ENCODE results near the gene CNTNAP5.

The CNTNAP5 gene

DNA sequence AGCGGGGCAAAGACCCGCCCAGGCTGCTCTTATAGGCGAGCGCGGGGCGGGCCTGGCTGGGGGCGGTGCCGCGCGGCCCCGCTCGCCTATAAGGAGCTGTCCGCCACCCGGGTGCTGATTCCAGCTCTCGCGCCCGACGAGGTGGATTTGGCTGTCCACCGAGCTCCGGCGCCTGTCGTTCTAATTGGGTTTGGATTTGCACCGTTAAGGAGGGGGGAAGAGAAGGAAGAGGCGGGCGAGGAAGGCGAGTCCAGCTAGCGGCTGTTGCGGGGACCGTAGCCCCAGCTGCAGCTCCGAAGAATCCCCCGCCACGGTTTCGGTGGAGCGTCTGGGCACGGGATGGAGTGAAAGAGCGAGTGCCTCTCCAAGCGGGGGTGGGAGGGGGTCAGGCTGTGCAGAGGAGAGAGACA, at the start of gene CNTNAP5:
Gene CNTNAP5 (plus strand): TSS at position 117 of the 410 bp plus-strand sequence. CDS start 364 bp downstream, outside the sequence.
- peak; percentile 32 for DNase-seq

DNA sequence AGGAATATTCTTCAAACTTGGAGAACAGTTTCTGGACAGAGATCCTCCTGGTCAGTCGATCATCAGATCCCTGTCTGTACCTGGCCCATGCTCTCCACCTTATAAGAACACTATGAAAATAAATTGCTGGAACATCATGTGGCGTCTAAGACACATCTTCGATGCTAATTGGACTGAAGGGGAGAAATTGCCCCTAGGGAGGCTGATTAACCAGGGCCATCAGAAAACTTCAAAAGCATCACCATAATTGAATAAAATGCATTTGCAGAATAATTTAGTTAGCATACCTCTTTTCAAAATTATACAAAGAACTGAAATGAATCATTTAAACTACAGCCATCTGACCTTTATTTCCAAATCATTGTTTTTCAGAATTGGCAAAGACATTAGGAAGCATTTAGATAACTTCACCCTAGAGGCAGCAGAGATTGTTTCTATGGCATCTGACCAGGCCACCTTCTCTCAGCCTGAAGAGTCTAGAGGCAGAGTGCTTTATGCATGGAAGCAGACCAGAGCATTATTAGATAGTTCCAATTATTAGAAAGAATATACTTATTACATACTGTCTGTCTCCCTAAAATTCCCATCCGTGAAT, 48.9 kb upstream of the CNTNAP5 start:
- no peak for DNase-seq

DNA sequence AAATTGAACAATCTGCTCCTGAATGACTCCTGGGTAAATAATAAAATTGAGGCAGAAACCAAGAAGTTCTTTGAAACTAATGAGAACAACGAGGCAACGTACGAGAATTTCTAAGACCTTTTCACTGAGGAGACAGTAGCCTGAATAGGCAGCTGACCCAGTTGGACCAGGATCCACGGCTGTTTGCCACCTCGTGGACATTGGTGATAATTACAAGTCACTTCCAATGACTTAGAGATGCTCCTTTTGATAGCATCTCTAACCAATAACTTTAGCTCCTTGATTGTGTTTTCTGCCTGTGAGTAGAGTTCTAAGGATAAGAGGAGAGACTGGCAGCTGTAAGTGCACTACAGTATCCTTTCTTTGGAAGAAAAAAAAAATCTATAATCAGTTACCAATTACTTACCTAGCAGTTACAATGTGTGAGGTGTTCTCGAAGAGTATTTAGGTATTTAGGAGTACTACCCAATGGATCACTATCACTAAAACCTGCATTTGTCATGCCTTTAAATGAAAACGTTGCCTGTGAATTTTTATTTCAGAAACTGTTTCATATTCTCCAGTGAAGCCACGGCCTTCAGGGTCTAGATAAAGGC, 31.3 kb upstream of the CNTNAP5 start:
- peak; percentile 16 for DNase-seq

DNA sequence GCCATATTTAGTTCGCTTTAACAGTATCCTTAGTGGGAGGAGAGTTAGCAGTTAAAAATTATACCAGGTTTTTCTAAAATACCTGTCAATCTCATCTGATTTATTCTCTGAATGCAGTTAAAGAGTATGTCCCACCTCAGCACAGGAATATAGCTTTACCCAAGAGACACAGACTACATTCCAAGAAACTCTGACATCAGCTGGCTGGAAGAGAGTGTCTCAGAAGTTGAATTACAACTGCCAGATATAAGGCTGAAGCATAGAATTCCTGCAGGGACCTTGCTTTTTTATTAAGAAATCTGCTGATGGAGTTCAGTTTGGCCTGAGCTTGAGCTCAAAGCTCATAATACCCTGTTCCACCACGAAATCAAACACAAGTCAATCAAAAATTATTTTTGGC, 25.4 kb upstream of the CNTNAP5 start:
- no peak for DNase-seq

DNA sequence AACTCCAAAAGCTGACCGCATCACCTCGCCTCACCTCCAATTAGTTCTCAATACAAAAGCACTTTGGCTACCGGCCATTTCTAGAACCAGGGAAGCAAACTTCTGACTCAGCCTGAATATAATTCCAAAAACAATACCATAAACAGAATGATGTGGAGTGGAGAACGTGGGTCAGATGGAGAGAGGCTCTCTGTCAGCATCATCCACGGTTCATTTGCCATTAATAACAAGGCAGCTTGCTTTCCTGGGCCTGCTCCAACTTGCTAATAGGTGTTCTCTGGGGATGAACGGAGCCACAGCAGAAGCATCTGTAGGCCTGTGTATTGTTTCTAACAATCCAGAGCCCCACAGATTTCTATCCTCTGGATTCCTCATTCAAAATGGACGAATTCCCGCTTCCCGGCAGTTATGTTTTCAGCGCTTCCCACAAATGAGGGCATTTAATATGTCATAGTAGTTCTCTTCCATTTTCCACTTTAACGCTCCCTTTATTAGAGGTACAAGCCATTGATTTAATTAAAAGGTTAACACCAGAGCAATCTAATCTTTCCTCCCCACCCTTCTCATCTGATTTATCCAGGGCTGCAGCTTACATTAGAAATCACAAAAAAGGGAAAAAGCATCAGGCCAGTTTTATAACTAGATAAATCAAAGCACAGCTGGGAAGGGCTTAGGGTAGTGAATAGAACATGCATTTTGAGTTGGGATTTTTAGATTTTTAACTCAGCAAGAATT, 23.2 kb upstream of the CNTNAP5 start:
- no peak for DNase-seq

DNA sequence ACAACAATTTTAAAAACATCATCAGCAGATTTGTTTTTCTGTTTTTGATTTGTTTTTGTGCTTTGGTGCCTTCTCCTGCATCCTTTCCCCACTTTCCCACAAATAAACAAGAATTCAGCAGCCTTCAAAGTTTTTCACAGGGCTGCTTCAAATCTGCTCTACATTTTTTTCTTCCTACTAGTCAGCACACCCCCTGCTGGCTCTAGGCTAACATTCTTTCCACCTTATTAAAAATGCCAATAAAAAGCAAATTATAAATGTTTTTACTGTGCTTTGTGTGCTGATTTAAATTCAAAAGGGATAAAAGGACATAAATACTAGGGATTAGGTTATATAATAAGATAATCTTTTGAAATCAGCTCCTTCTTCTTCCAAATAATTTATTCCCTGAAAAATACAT, 6.2 kb upstream of the CNTNAP5 start:
- no peak for DNase-seq

DNA sequence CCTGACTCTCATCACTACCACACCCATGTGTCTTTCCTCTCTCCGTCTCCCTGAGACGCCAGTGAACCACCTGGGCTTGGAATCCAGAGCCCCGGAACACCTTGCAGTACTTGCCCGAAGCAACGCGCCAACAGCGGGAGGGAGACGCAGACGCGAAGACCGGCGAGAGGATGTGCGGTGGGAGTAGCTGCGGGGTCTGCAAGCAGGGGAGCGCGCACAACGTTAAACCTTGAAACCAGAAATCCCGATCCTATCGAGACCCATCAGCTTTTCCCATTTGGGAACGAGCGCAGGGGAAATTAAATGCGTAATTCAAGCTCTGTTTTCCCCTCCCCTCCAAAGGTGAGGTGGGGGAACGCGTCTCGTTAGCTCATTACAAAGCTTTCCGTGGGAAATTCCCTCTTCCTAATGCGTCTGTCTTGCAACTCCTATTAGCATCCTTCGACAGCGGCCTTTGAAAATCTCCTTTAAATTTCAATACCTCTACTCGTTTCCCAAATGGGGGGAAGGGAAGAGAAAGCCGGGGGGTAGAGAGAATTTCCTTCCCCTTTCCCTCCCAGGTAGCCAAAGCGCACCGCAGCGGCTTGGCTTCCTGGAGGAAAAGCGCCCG, 421 bp upstream of the CNTNAP5 start:
- no peak for DNase-seq

DNA sequence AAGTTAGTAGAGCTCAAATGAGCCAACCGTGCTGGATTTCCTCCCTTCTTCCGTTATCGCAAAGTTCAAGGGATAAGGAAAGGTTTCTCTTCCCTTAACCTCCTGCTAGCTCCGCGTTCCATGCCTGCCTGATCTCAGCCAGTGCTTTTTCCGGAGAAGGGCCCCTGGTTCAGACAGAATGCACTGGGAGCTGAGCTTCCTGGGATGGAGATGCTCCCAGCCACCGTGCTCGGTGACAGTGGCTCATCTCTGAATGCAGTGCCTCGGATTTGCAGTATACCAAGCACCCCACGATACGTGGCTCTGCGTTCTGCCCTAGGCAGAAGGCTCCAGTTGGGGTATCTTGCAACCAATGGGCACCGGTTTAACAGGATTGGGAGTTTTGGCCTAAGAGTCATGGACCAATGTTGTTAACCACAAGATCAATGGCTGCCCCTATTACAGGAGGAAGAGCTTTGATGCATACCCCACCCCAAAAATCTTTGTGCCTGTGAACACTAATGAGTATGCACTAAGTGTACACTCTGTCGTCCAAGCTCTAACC, 876 bp downstream of the CNTNAP5 start:
- no peak for DNase-seq

DNA sequence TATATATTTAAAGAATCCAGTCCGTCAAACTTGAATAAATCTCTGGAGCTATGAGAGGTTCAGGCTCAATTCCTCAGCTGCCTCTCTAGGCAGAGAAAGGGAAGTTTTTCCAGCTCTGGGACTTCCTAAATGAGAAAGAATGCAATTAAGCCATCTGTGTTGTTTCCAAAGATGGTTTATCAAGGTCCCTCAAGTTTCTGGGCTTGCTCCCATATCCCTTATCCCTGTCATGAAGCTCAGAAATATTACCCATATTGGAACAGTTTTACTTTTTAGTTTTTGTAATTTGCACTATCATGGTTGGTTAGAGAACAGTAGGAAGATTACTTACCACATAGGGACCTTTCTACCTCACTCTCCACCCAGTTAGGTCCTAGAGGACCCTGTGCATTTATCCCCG, 1.4 kb downstream of the CNTNAP5 start:
- DNase-seq, result no peak

DNA sequence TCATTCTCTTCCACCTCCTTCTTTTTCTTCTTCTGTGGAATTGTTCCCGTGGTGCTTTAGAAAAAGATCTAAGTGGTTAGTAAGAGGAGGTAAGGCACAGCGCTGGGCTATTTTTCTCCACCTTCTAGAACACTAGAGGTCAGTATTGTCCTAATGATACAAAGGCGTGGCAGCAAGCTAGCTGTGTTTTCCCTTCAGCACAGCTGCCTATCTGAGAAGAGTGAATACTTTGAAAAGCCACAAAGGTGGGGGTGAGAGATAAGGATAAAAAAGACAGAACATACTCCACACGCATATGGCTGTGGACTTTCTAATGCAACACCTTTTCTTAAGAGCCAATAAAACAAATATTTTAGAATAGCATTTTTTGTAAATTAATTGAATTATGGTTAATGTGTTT, 2.1 kb downstream of the CNTNAP5 start:
- peak; percentile 42 for DNase-seq

DNA sequence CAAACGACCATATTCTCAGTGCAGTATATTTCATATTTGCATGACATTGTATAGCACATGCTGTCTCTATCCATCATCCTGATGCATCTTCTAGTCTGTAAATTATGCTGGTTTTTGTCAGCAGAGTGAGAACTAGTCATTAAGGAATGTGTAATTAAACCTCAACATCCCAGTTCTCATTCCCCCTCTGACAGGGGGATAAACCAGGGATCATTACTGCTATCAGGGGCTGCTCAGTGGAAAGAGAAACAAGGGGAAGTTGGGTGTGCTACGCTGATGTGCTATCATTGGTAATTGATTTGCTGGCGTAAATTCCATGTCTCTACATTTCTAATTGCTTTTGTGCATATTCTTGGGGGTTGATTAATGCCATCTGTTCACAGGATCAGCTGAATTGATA, 7.7 kb downstream of the CNTNAP5 start:
- DNase-seq, result no peak

DNA sequence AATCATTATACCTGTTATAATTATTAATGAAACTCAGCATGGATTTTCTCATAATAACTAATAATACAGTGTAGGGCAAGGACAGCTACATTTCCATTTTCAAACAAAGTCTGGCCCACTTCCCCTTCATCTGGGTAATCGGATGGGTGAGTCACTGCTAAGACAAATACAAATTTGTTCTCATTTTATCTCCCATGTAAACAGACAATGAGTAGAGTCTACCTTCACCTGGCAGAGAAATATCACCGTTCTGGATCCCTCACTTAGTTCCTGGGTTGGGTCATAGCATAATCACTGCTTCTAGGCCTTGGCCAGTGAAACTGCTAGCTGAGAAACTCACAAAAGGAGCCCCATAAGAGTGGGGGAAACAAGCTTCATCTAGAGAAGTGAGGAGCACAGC, 9.2 kb downstream of the CNTNAP5 start:
- DNase-seq, result no peak

DNA sequence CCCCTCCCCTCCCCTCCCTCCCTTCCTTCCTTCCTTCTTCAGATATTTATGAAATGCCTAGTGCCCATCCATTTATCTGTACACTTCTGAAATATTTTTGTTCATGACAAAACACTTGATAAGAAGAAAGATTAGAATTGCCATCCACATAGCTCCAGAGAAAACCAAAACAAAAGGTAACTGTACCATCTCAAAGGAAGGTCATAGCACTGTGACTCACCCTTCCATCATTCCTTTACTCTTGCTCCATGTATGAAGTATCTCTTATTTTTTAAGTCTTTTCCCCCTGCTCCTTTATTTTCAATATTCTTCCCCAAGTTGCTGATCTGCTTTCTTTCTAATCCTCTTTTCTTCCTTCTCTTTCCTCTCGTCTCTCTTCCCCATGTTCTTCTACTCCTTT, 9.9 kb downstream of the CNTNAP5 start:
- DNase-seq, result no peak

DNA sequence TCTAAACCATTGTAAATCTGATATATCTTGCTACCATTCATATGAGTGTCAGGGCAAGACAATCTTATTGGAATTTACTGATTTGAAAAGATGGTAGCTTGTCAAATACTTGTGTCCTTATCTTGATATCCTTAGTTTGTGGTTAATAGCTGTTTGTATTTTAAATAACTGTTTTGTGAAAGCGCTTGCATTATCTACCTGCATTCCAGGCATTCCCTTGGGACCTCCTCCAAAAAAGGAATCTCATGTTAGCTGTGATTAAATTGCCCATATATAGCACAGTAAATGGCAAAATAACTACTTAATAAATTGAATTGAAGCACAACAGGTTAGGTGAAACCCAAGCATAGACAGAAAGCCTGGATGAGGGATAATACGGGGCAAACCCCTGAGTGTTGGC, 13.9 kb downstream of the CNTNAP5 start:
- DNase-seq, result no peak

DNA sequence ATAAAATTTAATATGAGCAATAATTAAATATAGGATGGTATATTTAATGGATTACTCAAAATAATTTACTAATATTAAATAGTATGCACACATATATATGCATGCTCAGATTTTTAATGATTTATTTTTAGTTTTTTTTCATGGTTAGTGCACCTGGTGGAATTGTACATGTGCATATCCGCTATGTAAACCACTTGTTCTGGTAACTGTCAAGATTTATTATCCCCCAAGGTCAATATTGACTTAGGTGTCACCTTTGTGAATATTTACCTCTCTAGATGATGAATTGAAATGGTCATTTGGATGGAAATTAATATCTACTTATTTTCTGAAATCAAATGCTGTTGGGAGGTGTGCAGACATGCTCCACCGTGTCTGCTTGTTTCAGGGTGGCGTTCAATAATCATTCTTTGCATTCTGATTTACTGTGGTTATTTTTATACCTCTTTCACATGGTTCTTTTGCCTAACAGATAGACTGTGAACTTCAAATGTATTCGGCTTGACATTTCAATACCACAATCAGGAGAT, 14.7 kb downstream of the CNTNAP5 start:
- DNase-seq, result no peak

DNA sequence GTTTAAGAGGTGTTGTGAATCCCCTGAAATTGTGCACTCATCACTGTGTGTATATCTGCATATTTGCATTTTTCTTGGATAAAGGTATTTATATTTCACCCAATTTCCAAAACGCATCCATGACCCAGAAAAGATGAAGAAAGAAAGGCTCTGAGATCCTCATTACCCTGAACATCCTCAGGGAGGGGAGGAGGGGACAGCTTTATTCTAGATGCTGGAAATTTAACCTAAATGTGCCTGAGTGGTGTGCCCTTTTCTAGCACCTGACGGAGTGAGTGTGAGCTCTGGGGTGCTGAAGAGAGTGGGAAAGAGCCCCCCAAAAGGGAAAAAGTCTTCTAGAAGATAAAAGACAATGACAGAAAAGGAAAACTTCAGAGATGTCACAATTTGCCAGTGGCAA, 20.8 kb downstream of the CNTNAP5 start:
- DNase-seq, result no peak

DNA sequence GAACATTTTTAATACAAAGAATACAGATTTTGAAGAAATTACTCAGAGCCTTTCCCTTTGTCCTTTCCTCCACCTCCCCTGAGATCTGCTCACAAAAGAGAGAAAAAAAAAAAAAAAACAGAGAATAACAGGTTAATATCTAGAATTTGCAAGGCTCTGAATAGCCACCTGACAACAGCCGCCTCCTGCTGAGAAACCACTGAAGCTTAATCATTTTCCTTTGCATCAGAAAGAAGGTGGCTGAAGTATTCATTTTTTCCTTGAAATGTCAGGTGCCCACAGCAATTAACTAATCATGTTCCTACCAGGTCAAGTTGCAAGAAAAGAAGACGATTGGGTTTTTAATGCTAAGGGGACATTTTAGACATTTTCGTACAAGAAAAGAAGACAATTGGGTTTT, 21.2 kb downstream of the CNTNAP5 start:
- DNase-seq, result no peak

DNA sequence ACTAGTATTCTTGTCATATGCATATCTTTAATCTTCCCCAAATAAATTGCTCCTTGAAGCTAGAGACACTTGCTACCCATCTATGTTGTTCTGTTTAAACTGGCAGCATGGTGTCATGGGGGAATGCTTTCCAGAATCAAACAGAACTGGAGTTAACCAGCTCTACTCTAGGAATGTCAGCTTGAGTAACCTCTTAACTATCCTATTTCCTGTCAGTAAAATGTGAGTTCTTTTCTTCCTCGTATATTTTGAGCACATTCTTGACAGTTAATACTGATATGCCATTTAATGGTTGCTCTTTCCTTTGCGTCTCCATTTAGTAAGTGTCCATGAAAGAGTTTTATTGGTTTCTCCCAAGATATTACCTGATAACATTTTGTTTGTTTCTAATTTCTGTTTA, 23.0 kb downstream of the CNTNAP5 start:
- DNase-seq, result no peak

DNA sequence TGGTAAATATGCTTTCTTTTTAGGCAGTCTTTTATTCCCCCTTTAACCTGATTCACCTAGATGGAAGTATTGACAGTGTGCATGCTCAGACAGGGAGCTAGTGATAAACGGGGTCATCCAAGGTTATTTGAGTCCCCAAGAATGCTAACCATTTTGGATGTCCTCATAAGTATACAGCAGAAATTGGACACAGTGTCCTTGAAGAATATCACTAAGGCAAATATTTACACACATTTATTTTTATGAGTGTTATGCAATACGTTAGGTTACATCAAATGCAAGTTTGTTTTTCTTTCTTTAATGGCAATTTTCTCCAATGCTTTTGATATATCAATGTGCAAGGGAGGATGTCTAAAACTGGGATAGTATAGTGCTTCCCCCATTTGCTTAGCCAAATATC, 23.6 kb downstream of the CNTNAP5 start:
- DNase-seq, result no peak

DNA sequence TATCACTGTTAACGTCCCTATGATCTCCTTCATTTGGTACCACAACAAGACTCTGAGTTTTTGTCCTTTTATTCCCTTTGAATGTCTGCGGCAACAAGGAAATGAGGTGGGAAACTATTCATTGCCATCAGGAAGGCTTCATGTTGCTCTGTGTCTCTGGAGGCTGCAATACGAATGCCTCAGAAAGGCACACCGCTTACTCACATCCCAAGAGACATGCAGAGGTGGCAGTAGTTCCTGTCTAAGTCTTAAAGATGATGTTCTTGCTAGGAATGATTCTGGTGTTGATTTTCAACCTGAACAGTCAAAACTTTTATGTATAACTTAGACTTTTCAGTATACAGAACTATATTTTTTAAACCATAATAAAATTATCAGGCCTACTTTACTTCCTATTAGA, 24.0 kb downstream of the CNTNAP5 start:
- no peak for DNase-seq

DNA sequence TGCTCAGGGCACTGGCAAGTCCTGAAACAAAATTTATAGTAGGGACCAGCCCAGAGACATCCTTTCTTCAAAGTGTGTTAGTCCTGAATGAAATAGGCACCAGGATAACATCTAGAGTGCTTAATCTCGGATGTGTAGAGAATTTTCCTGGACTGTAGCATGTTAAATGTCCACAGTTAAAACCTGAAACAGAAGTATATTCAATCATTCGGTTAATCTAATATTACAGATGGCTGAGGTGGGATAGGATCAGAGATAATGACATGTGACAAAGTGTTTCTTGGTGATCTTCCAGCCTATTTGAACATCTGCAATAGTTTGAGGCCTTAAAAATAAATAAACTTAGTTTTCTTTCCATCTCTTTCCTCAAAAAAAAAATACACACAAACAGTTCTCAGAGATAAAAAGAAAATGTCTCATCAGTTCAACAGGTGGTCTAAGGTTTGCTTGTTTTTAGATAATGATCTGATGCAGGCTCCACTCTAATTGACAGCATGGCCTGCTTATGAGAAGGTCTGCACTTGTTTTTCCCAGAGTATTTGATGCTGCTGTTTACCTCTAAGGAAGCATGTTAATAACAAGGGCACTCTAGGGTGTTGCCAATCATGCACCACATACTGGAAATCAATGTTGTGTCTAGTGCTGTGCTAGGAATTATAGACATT, 25.9 kb downstream of the CNTNAP5 start:
- no peak for DNase-seq

DNA sequence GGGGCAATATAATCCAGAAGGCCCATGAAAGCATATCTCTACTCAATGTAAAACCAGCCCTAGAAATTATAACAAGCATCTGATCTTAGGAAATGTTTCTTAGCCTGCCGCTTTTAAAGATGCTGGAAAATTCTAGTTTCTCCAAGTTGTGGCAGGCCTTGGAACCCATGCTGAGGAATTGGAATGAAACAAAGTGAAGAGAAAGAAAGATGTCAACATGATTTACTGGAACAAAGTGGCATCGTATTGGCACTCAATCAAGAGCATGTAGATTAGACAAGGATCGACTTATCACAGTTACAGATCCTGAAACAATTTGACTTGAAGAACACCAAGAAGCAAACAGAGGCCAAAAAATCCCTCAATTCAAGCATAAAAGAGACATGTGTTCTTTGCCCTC, 28.7 kb downstream of the CNTNAP5 start:
- no peak for DNase-seq

DNA sequence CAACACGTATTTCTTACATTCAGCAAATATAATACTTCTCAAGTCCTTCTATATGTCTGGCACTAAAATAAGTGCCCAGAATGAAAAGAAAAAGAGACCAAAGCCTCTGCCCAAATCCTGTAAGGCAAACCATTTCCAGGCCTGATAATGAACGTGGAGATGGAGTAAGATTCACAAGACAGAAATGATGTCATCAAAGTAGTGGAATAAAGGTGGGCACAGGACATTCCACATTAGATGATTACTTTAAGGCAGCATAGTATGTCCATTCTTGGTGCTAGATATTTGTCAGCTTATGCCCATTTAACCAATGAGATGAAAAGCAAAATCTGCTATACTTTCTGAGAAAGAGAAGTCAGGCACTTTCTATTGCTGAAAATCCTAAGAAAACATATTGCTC, 38.5 kb downstream of the CNTNAP5 start:
- no peak for DNase-seq

Measured in activated CD4-positive, alpha-beta T cell treated with anti-CD3 and anti-CD28 coated beads, Interleukin-2, Interleukin-6, amounts not matched to agents 100 ng/mL and 50 ng/mL, durations not matched to agents 16 hours and 8 hours (primary cell).